IMR-90 (cell line): Measurements from ENCODE around the gene STK17A. TPM values are rescaled to one million over a fixed set of nuclear protein-coding genes. Genes with fewer than 3 reads are reported as not detected.

Experiments
- ATAC-seq: fragments of 200-7000 bp; cut with Tn5 transposase; 2 replicates; pipeline ENCODE4 v1.9.1; 2020; ENCODE audit warnings: low read depth, mild to moderate bottlenecking, moderate library complexity
- BruUV-seq: library from RNA; stranded (reverse); fragments of 400-500 nt; replicated peaks from 2 replicates; lab custom pipeline; 2021; lab: Mats Ljungman, UMichigan
- CTCF ChIA-PET: fragments of 300-600 bp; formaldehyde crosslinking; extraction: SDS; loops from one replicate; lab custom pipeline; 2021; ENCODE audit warnings: antibody characterized with exemption; lab: Yijun Ruan, JAX
- POLR2A ChIA-PET: fragments of 300-600 bp; sonication (Branson Sonifier 250); formaldehyde crosslinking; loops from one replicate; lab custom pipeline; 2022; ENCODE audit warnings: antibody characterized with exemption; ENCODE audit not compliant: unreplicated experiment; lab: Charles Lee
- DNase-seq: peaks from one replicate; pipeline ENCODE4 v3.0.0; 2013
- H2AFZ ChIP-seq: replicated peaks from 2 replicates; pipeline ENCODE3; 2013; ENCODE audit warnings: low read length, mild to moderate bottlenecking; ENCODE audit not compliant: poor library complexity
- H2AK5ac ChIP-seq: 2 replicates; pipeline ENCODE4 v1.6.1; 2013; ENCODE audit warnings: low read depth, low read length, inconsistent platforms
- H2AK9ac ChIP-seq: replicated peaks from 2 replicates; pipeline ENCODE3; 2013; ENCODE audit warnings: mild to moderate bottlenecking, low read depth, low read length, moderate library complexity; ENCODE audit not compliant: poor library complexity
- H2BK120ac ChIP-seq: 2 replicates; pipeline ENCODE4 v1.6.1; 2013; ENCODE audit warnings: low read depth, low read length, inconsistent platforms
- H2BK15ac ChIP-seq: 3 replicates; pipeline ENCODE4 v1.6.1; 2013; ENCODE audit warnings: low read depth, low read length, inconsistent platforms
- H2BK20ac ChIP-seq: 2 replicates; pipeline ENCODE4 v1.6.1; 2013; ENCODE audit warnings: low read depth, mild to moderate bottlenecking, inconsistent platforms, low read length, moderate library complexity
- H2BK5ac ChIP-seq: 2 replicates; pipeline ENCODE4 v1.6.1; 2013; ENCODE audit warnings: mild to moderate bottlenecking, low read depth, low read length, inconsistent platforms; ENCODE audit not compliant: poor library complexity, severe bottlenecking
- H3K14ac ChIP-seq: replicated peaks from 2 replicates; pipeline ENCODE4 v1.6.1; 2013; ENCODE audit warnings: low read depth, low read length, inconsistent platforms
- H3K18ac ChIP-seq: 2 replicates; pipeline ENCODE4 v1.6.1; 2013; ENCODE audit warnings: low read depth, low read length, control low read depth
- H3K23ac ChIP-seq: 2 replicates; pipeline ENCODE4 v1.6.1; 2013; ENCODE audit warnings: low read depth, low read length, inconsistent platforms
- H3K27ac ChIP-seq: 2 replicates; pipeline ENCODE4 v1.5.1; 2013; ENCODE audit warnings: mild to moderate bottlenecking, control low read depth, low read length; ENCODE audit not compliant: insufficient read depth
- H3K27me3 ChIP-seq: 2 replicates; pipeline ENCODE4 v1.6.1; 2013; ENCODE audit warnings: low read length; ENCODE audit not compliant: control insufficient read depth, insufficient read depth
- H3K36me3 ChIP-seq: 2 replicates; pipeline ENCODE4 v1.6.1; 2013; ENCODE audit warnings: low read length, mixed read lengths; ENCODE audit not compliant: control insufficient read depth, insufficient read depth
- H3K4ac ChIP-seq: 2 replicates; pipeline ENCODE4 v1.6.1; 2013; ENCODE audit warnings: low read depth, low read length, inconsistent platforms
- H3K4me1 ChIP-seq: 2 replicates; pipeline ENCODE4 v1.6.1; 2013; ENCODE audit warnings: low read length, mixed read lengths; ENCODE audit not compliant: control insufficient read depth, insufficient read depth
- H3K4me2 ChIP-seq: 2 replicates; pipeline ENCODE4 v1.6.1; 2013; ENCODE audit warnings: low read depth, mild to moderate bottlenecking, control low read depth, low read length, moderate library complexity
- H3K4me3 ChIP-seq: 2 replicates; pipeline ENCODE4 v1.5.1; 2013; ENCODE audit warnings: low read depth, mild to moderate bottlenecking, control low read depth, low read length, moderate library complexity; ENCODE audit not compliant: insufficient read depth
- H3K56ac ChIP-seq: 2 replicates; pipeline ENCODE4 v1.6.1; 2013; ENCODE audit warnings: low read length, inconsistent platforms; ENCODE audit not compliant: insufficient read depth; ENCODE audit errors: extremely low read depth
- H3K79me1 ChIP-seq, 2 experiments: 2 replicates each; pipeline ENCODE4 v1.6.1; 2013; ENCODE audit warnings: low read length in 2 of 2, inconsistent platforms in 1 of 2, low read depth in 1 of 2
- H3K9ac ChIP-seq: 2 replicates; pipeline ENCODE4 v1.6.1; 2013; ENCODE audit warnings: low read depth, low read length, control low read depth
- H3K9me1 ChIP-seq: 2 replicates; pipeline ENCODE4 v1.6.1; 2013; ENCODE audit warnings: low read length, inconsistent platforms; ENCODE audit not compliant: insufficient read depth
- H3K9me3 ChIP-seq: 2 replicates; pipeline ENCODE4 v1.6.1; 2013; ENCODE audit warnings: low read length; ENCODE audit not compliant: control insufficient read depth, insufficient read depth
- H4K20me1 ChIP-seq: 2 replicates; pipeline ENCODE4 v1.6.1; 2013; ENCODE audit warnings: low read length, inconsistent platforms; ENCODE audit not compliant: insufficient read depth
- H4K5ac ChIP-seq: 2 replicates; pipeline ENCODE4 v1.6.1; 2013; ENCODE audit warnings: mild to moderate bottlenecking, low read depth, low read length, control low read depth
- H4K8ac ChIP-seq, 2 experiments: 2 replicates each; pipeline ENCODE4 v1.6.1; 2013; ENCODE audit warnings: low read depth in 2 of 2, low read length in 2 of 2, control low read depth in 1 of 2, inconsistent platforms in 1 of 2
- H4K91ac ChIP-seq: 2 replicates; pipeline ENCODE4 v1.6.1; 2013; ENCODE audit warnings: low read depth, low read length, inconsistent platforms; ENCODE audit not compliant: insufficient read depth
- BHLHE40 ChIP-seq: fragments of 150-350 bp; IDR thresholded peaks from 2 replicates; pipeline ENCODE4 v1.6.1; 2016; ENCODE audit warnings: mild to moderate bottlenecking, low read depth, low read length
- CEBPB ChIP-seq: IDR thresholded peaks from 2 replicates; pipeline ENCODE4 v1.6.1; 2012; ENCODE audit warnings: low read depth, low read length, improper control_type of control experiment
- CHD1 ChIP-seq: IDR thresholded peaks from 2 replicates; pipeline ENCODE4 v1.6.1; 2012; ENCODE audit warnings: low read depth, low read length, improper control_type of control experiment
- CTCF ChIP-seq: conservative IDR thresholded peaks from 2 replicates; pipeline ENCODE4 v1.5.1; 2012; ENCODE audit warnings: mild to moderate bottlenecking, low read depth, low read length, improper control_type of control experiment
- FOS ChIP-seq: fragments of 150-350 bp; IDR thresholded peaks from 2 replicates; pipeline ENCODE4 v1.6.1; 2016; ENCODE audit warnings: low read depth, low read length
- MAZ ChIP-seq: IDR thresholded peaks from 2 replicates; pipeline ENCODE4 v1.6.1; 2012; ENCODE audit warnings: low read depth, mild to moderate bottlenecking, low read length, improper control_type of control experiment, moderate library complexity, borderline replicate concordance
- MXI1 ChIP-seq: IDR thresholded peaks from 2 replicates; pipeline ENCODE4 v1.6.1; 2012; ENCODE audit warnings: low read depth, mild to moderate bottlenecking, low read length, moderate library complexity, borderline replicate concordance
- WGBS, 2 experiments: methylation state at CpG; one replicate each; pipeline versions ENCODE4 v1.1.5 to v1.1.7; 2013; ENCODE audit warnings: missing lambda C conversion rate in 2 of 2; ENCODE audit not compliant: insufficient read length in 1 of 2; ENCODE audit errors: extremely low coverage in 2 of 2; 5-methylcytosine and 5-hydroxymethylcytosine counted together
- dilution Hi-C: fragments of 300-500 bp; cut with HindIII; formaldehyde crosslinking; loops from one replicate; pipeline ENCODE4 v1.14.3; 2018; ENCODE audit warnings: low sequenced_read_pairs; ENCODE audit not compliant: unreplicated experiment
- in situ Hi-C: fragments of 300-500 bp; cut with MboI; formaldehyde crosslinking; loops from 3 replicates; pipeline ENCODE4 v1.14.3; 2019; ENCODE audit warnings: low sequenced_read_pairs, inconsistent platforms, mixed read lengths
- intact Hi-C: fragments of 100-400 bp; cut with micrococcal nuclease; formaldehyde crosslinking; loops from 2 replicates; pipeline ENCODE4 v1.10.0; 2022
- polyA plus RNA-seq, 3 experiments: library from polyadenylated mRNA; depleted of rRNA; stranded (reverse); fragments of >200 nt; gene quantifications; 2 replicates each; pipeline ENCODE4 v1.2.3, GENCODE V29; 2012; ENCODE audit warnings: low replicate concordance in 1 of 3
- total RNA-seq: library from RNA; depleted of rRNA; stranded (reverse); fragments of >200 nt; gene quantifications from 2 replicates; pipeline ENCODE4 v1.2.3, GENCODE V29; 2012

The STK17A gene
- total and polyA plus RNA-seq, 2 of the 4 experiments (the other 2 are of a cell fraction), result 40.5 to 50.5 TPM

GRCh38 chr7:43533801-43534479, 49.0 kb upstream of the STK17A start:
- Histone ChIP-seq H3K56ac (0 out of 2 replicates have a peak overlapping the region, but pooled peaks have one; percentile 26), H4K91ac (peak overlapping the region; percentile 46), H3K4ac (peak overlapping the region; percentile 72), H2BK5ac (no peak overlapping the region), H4K20me1 (peaks cover 14% of the 10 kb centered on the region; the same call in 1 of the 2 replicates), H3K27ac (peak overlapping the region; percentile 71; the same call in 1 of the 2 replicates), H2AFZ (no peak overlapping the region), H2BK20ac (peak overlapping the region; percentile 66; the same call in 1 of the 2 replicates), H3K18ac (peak overlapping the region; percentile 77), H3K23ac (0 out of 2 replicates have a peak overlapping the region, but pooled peaks have one; percentile 72), H3K4me2 (peak overlapping the region; percentile 85), H2BK120ac (peak overlapping the region; percentile 64), H3K9me3 (no peaks in the 10 kb centered on the region), H3K9me1 (peaks cover 24% of the 10 kb centered on the region), H3K14ac (peak overlapping the region; percentile 37; the same call in 1 of the 2 replicates), H3K36me3 (no peaks in the 10 kb centered on the region), H2BK15ac (peak overlapping the region; percentile 42; the same call in 1 of the 3 replicates), H3K4me3 (no peak overlapping the region), H3K27me3 (peaks cover 32% of the 10 kb centered on the region), H3K4me1 (peaks cover 34% of the 10 kb centered on the region), H4K5ac (peak overlapping the region; percentile 64), H4K8ac (peak overlapping the region in 1 of 2 experiments; percentile 15; a peak in 1 of 4 replicates), H2AK9ac (no peak overlapping the region), H3K9ac (no peak overlapping the region), H3K79me1 (no peaks in the 10 kb centered on the region), H2AK5ac (peak overlapping the region; percentile 92)
- ChIA-PET POLR2A (no interaction called here), CTCF (no interaction called here)
- no TSS peak for BruUV-seq
- no peak for TF ChIP-seq CHD1
- TF ChIP-seq FOS, result no peak
- TF ChIP-seq CEBPB, result no peak
- TF ChIP-seq CTCF, result no peak
- TF ChIP-seq BHLHE40, result no peak
- TF ChIP-seq MAZ, result no peak
- TF ChIP-seq MXI1, result no peak
- in situ Hi-C loops (no loop called here), dilution Hi-C loops (no loop called here), intact Hi-C loops (no loop called here)
- DNase-seq (peak; percentile 69), ATAC-seq (peak; percentile 46)
- 30% methylated on average over 2 of the region's 6 CpGs; no CpG with 5 or more reads in 1 of the 2 experiments for WGBS, 2 experiments
